HepG2 (cell line): ENCODE measurements around the gene GLYATL3. TPM values are rescaled to one million over a fixed set of nuclear protein-coding genes. Genes with fewer than 3 reads are reported as not detected.

ENCODE experiments used
- DNMT3B ChIP-seq: conservative IDR thresholded peaks from 2 replicates; pipeline ENCODE4 v1.6.1; 2016; ENCODE audit warnings: missing biosample characterization, control low read depth
- FOXM1 ChIP-seq: sonication (generic); formaldehyde crosslinking; IDR thresholded peaks from 2 replicates; pipeline ENCODE4 v1.5.0; 2020; ENCODE audit warnings: missing genetic modification reagents
- GLI4 ChIP-seq: sonication (generic); formaldehyde crosslinking; IDR thresholded peaks from 2 replicates; pipeline ENCODE4 v1.5.1; 2020; ENCODE audit warnings: missing genetic modification reagents, mild to moderate bottlenecking, moderate library complexity, borderline replicate concordance
- JUN ChIP-seq: sonication (generic); formaldehyde crosslinking; IDR thresholded peaks from 2 replicates; pipeline ENCODE4 v1.4.0; 2020; ENCODE audit warnings: mild to moderate bottlenecking, missing genetic modification reagents
- MBD4 ChIP-seq: IDR thresholded peaks from 2 replicates; pipeline ENCODE4 v1.6.1; 2012; ENCODE audit warnings: low read length, inconsistent platforms, borderline replicate concordance
- RAD21 ChIP-seq: fragments of 450-650 bp; formaldehyde crosslinking; IDR thresholded peaks from 2 replicates; pipeline ENCODE4 v1.5.0; 2020; ENCODE audit warnings: mild to moderate bottlenecking
- RCOR2 ChIP-seq: IDR thresholded peaks from 2 replicates; pipeline ENCODE4 v1.6.1; 2016; ENCODE audit warnings: missing biosample characterization, missing genetic modification reagents
- RXRB ChIP-seq: IDR thresholded peaks from 2 replicates; pipeline ENCODE4 v1.6.1; 2016; ENCODE audit warnings: borderline replicate concordance, missing genetic modification reagents, missing compliant biosample characterization
- SATB2 ChIP-seq: sonication (generic); formaldehyde crosslinking; IDR thresholded peaks from 2 replicates; pipeline ENCODE4 v1.5.0; 2020; ENCODE audit warnings: missing genetic modification reagents
- TCF7 ChIP-seq: sonication (generic); IDR thresholded peaks from 2 replicates; pipeline ENCODE4 v1.6.1; 2016; ENCODE audit warnings: antibody characterized with exemption, low read depth
- YEATS2 ChIP-seq: sonication (generic); formaldehyde crosslinking; IDR thresholded peaks from 2 replicates; pipeline ENCODE4 v1.4.0; 2020; ENCODE audit warnings: missing genetic modification reagents, borderline replicate concordance
- ZNF670 ChIP-seq: sonication (generic); formaldehyde crosslinking; IDR thresholded peaks from 2 replicates; pipeline ENCODE4 v1.8.0; 2022; ENCODE audit warnings: mild to moderate bottlenecking, missing genetic modification reagents, borderline replicate concordance
- polyA plus RNA-seq, 8 experiments: library from polyadenylated mRNA; depleted of rRNA in 3 of 8; stranded (reverse) in 7 of 8; unstranded in 1 of 8; fragments of >200 nt; fragmentation: Illumina TruSeq in 4 of 8; extraction: Trizol in 4 of 8; gene quantifications; 2 replicates each; pipeline versions ENCODE4 v1.2.1 to v1.2.3, GENCODE V29; 2011 to 2016; ENCODE audit warnings: low read depth in 4 of 8, missing spikeins in 1 of 8, mixed read lengths in 1 of 8; ENCODE audit not compliant: insufficient read depth in 1 of 8
- total RNA-seq, 5 experiments: library from RNA; depleted of rRNA; stranded (reverse); fragments of >200 nt; fragmentation: Illumina TruSeq; extraction: Trizol; gene quantifications; 2 replicates each; pipeline ENCODE4 v1.2.3, GENCODE V29; 2016; ENCODE audit warnings: low read depth in 1 of 5
- TF ChIP-seq, protein P1 (sequence below): IDR thresholded peaks from 2 replicates; pipeline ENCODE4 v1.6.1; 2016; ENCODE audit warnings: low read depth
- TF ChIP-seq, protein P2 (sequence below): sonication (generic); formaldehyde crosslinking; IDR thresholded peaks from 2 replicates; pipeline ENCODE4; 2020; ENCODE audit warnings: missing genetic modification reagents, mild to moderate bottlenecking, borderline replicate concordance
- TF ChIP-seq, protein P3 (sequence below): sonication (generic); formaldehyde crosslinking; IDR thresholded peaks from 2 replicates; pipeline ENCODE4 v1.4.0; 2020; ENCODE audit warnings: mild to moderate bottlenecking, low read depth, missing genetic modification reagents
- TF ChIP-seq, protein P4 (sequence below): sonication (generic); formaldehyde crosslinking; IDR thresholded peaks from 2 replicates; pipeline ENCODE4 v1.4.0; 2020; ENCODE audit warnings: mild to moderate bottlenecking, missing genetic modification reagents
- TF ChIP-seq, protein P5 (sequence below): sonication (generic); formaldehyde crosslinking; IDR thresholded peaks from 2 replicates; pipeline ENCODE4 v1.4.0; 2020; ENCODE audit warnings: missing genetic modification reagents, borderline replicate concordance
- TF ChIP-seq, protein P6 (sequence below): IDR thresholded peaks from 2 replicates; pipeline ENCODE4 v1.6.1; 2016; ENCODE audit warnings: missing compliant biosample characterization, missing genetic modification reagents, borderline replicate concordance

The GLYATL3 gene
- total and polyA plus RNA-seq, 2 of the 13 experiments (the other 11 are each of a cell fraction or from before 2014, with no cell fraction given), result 0.05 TPM; not detected in 1

DNA sequence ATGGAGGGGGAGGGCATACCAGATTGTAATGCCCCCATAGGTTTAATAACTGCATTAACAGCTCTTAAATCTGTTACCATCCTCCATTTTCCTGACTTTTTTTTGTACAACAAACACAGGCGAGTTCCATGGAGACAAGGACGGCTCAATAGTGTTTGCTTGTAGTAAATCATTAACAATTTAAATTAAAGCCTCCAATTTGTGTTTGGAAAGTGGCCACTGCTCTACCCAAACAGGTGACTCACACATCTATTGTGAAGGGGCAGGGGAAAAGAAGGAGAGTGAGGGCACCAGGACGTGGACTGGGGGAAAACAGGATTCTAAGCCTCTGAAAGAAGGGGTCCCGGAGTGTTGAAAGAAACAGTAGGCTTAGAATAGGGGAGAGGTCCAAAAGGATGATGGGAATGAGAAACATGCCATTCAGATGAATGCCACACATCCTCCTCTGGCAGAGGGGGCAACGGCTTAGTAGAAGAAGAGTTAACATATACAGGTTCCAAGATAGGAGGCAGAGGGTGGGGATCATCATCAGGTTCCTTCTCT, 6.9 kb downstream of the GLYATL3 start (continued):
- TF ChIP-seq SATB2, result no peak
- no peak for TF ChIP-seq FOXM1
- TF ChIP-seq, protein P1, sequence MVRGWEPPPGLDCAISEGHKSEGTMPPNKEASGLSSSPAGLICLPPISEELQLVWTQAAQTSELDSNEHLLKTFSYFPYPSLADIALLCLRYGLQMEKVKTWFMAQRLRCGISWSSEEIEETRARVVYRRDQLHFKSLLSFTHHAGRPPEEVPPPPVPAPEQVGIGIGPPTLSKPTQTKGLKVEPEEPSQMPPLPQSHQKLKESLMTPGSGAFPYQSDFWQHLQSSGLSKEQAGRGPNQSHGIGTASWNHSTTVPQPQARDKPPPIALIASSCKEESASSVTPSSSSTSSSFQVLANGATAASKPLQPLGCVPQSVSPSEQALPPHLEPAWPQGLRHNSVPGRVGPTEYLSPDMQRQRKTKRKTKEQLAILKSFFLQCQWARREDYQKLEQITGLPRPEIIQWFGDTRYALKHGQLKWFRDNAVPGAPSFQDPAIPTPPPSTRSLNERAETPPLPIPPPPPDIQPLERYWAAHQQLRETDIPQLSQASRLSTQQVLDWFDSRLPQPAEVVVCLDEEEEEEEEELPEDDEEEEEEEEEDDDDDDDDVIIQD (CRISPR knock-in tag), result peak; percentile 91
- TF ChIP-seq, protein P2, sequence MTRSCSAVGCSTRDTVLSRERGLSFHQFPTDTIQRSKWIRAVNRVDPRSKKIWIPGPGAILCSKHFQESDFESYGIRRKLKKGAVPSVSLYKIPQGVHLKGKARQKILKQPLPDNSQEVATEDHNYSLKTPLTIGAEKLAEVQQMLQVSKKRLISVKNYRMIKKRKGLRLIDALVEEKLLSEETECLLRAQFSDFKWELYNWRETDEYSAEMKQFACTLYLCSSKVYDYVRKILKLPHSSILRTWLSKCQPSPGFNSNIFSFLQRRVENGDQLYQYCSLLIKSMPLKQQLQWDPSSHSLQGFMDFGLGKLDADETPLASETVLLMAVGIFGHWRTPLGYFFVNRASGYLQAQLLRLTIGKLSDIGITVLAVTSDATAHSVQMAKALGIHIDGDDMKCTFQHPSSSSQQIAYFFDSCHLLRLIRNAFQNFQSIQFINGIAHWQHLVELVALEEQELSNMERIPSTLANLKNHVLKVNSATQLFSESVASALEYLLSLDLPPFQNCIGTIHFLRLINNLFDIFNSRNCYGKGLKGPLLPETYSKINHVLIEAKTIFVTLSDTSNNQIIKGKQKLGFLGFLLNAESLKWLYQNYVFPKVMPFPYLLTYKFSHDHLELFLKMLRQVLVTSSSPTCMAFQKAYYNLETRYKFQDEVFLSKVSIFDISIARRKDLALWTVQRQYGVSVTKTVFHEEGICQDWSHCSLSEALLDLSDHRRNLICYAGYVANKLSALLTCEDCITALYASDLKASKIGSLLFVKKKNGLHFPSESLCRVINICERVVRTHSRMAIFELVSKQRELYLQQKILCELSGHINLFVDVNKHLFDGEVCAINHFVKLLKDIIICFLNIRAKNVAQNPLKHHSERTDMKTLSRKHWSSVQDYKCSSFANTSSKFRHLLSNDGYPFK (CRISPR knock-in tag), result no peak
- TF ChIP-seq, protein P3, sequence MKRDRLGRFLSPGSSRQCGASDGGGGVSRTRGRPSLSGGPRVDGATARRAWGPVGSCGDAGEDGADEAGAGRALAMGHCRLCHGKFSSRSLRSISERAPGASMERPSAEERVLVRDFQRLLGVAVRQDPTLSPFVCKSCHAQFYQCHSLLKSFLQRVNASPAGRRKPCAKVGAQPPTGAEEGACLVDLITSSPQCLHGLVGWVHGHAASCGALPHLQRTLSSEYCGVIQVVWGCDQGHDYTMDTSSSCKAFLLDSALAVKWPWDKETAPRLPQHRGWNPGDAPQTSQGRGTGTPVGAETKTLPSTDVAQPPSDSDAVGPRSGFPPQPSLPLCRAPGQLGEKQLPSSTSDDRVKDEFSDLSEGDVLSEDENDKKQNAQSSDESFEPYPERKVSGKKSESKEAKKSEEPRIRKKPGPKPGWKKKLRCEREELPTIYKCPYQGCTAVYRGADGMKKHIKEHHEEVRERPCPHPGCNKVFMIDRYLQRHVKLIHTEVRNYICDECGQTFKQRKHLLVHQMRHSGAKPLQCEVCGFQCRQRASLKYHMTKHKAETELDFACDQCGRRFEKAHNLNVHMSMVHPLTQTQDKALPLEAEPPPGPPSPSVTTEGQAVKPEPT (CRISPR knock-in tag), result no peak
- TF ChIP-seq, protein P4, sequence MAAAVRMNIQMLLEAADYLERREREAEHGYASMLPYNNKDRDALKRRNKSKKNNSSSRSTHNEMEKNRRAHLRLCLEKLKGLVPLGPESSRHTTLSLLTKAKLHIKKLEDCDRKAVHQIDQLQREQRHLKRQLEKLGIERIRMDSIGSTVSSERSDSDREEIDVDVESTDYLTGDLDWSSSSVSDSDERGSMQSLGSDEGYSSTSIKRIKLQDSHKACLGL, result no peak
- TF ChIP-seq TCF7, result peak; percentile 15; the same call in 1 of the 2 replicates
- TF ChIP-seq MBD4, result 0 out of 2 replicates have a peak, but pooled peaks have one; percentile 16
- TF ChIP-seq, protein P5, sequence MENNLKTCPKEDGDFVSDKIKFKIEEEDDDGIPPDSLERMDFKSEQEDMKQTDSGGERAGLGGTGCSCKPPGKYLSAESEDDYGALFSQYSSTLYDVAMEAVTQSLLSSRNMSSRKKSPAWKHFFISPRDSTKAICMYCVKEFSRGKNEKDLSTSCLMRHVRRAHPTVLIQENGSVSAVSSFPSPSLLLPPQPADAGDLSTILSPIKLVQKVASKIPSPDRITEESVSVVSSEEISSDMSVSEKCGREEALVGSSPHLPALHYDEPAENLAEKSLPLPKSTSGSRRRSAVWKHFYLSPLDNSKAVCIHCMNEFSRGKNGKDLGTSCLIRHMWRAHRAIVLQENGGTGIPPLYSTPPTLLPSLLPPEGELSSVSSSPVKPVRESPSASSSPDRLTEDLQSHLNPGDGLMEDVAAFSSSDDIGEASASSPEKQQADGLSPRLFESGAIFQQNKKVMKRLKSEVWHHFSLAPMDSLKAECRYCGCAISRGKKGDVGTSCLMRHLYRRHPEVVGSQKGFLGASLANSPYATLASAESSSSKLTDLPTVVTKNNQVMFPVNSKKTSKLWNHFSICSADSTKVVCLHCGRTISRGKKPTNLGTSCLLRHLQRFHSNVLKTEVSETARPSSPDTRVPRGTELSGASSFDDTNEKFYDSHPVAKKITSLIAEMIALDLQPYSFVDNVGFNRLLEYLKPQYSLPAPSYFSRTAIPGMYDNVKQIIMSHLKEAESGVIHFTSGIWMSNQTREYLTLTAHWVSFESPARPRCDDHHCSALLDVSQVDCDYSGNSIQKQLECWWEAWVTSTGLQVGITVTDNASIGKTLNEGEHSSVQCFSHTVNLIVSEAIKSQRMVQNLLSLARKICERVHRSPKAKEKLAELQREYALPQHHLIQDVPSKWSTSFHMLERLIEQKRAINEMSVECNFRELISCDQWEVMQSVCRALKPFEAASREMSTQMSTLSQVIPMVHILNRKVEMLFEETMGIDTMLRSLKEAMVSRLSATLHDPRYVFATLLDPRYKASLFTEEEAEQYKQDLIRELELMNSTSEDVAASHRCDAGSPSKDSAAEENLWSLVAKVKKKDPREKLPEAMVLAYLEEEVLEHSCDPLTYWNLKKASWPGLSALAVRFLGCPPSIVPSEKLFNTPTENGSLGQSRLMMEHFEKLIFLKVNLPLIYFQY (CRISPR knock-in tag), result no peak
- peak; percentile 80 for TF ChIP-seq JUN (CRISPR knock-in tag)
- TF ChIP-seq ZNF670 (CRISPR knock-in tag), result no peak
- TF ChIP-seq, protein P6, sequence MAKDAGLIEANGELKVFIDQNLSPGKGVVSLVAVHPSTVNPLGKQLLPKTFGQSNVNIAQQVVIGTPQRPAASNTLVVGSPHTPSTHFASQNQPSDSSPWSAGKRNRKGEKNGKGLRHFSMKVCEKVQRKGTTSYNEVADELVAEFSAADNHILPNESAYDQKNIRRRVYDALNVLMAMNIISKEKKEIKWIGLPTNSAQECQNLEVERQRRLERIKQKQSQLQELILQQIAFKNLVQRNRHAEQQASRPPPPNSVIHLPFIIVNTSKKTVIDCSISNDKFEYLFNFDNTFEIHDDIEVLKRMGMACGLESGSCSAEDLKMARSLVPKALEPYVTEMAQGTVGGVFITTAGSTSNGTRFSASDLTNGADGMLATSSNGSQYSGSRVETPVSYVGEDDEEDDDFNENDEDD, result peak; percentile 13; the same call in 1 of the 2 replicates
- TF ChIP-seq GLI4 (CRISPR knock-in tag), result no peak; the same call in 1 of the 2 replicates
- peak; percentile 33; the same call in 1 of the 2 replicates for TF ChIP-seq YEATS2 (CRISPR knock-in tag)
- TF ChIP-seq DNMT3B (CRISPR knock-in tag), result no peak
- no peak for TF ChIP-seq RAD21 (CRISPR knock-in tag)
- 0 out of 2 replicates have a peak, but pooled peaks have one; percentile 34 for TF ChIP-seq RCOR2
- peak; percentile 26; the same call in 1 of the 2 replicates for TF ChIP-seq RXRB (CRISPR knock-in tag)
